ENCODE results near the gene AFF3.

The AFF3 gene

DNA sequence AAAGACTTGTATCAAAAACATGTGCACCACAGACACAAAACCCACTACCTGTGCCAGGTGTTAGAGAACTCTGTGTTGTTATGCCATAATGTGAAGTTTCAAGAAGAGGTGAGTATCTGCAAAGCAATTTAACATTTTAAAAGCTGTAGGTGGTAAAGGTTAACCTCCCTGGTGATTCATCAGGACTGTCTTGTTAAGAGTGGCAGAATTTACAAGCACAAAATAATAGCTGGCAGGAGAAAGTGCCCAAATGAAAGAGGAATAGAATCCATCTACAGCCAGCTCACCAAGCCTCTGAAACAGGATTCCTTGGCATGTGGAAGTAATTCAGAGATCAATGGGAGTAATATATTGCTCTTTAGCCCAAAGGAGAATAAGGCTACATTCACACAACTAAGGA lies 230.7 kb downstream of the AFF3 start:
- Histone ChIP-seq H3K27me3 (ENCODE audit: control insufficient read depth in 5 of 5, insufficient read depth in 4 of 5, low read length in 5 of 5) (no peaks in the 10 kb centered on the region), H3K4me3 (ENCODE audit: low read depth in 1 of 5, low read length in 5 of 5) (no peak overlapping the region), H3K36me3 (ENCODE audit: control insufficient read depth in 5 of 5, insufficient read depth in 5 of 5, low read length in 5 of 5) (no peaks in the 10 kb centered on the region), H3K9ac (ENCODE audit: low read length in 5 of 5) (no peak overlapping the region), H3K9me3 (ENCODE audit: control insufficient read depth in 5 of 5, low read length in 5 of 5) (no peaks in the 10 kb centered on the region), H3K4me1 (ENCODE audit: control insufficient read depth in 5 of 5, insufficient read depth in 5 of 5, low read length in 5 of 5) (no peaks in the 10 kb centered on the region), H3K27ac (ENCODE audit: low read depth, low read length) (no peak overlapping the region)

DNA sequence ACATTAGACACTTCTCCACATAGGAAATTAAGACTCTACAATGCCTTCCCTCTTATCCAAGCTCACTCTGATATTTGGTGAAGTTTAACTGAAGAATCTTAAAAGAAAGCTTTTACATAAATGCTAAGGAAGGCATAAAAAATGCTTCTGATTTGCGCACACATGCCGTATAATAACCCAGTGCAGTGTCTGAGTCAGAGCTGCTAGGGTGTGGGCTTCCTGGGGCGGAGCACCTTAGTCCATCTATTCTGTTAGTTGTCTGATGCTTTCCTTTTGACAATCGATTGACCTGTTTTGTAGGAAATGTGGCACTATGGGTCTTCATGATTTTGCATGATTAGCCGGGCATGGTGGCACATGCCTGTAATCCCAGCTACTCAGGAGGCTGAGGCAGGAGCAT lies 231.5 kb downstream of the AFF3 start:
- H3K36me3 ChIP-seq (ENCODE audit: control insufficient read depth in 5 of 5, insufficient read depth in 5 of 5, low read length in 5 of 5) = no peaks in the 10 kb centered on the region
- H3K27ac ChIP-seq (ENCODE audit: low read depth, low read length) = no peak overlapping the region
- H3K27me3 ChIP-seq (ENCODE audit: control insufficient read depth in 5 of 5, insufficient read depth in 4 of 5, low read length in 5 of 5) = no peaks in the 10 kb centered on the region
- H3K9me3 ChIP-seq (ENCODE audit: control insufficient read depth in 5 of 5, low read length in 5 of 5) = no peaks in the 10 kb centered on the region
- H3K4me1 ChIP-seq (ENCODE audit: control insufficient read depth in 5 of 5, insufficient read depth in 5 of 5, low read length in 5 of 5) = no peaks in the 10 kb centered on the region
- H3K4me3 ChIP-seq (ENCODE audit: low read depth in 1 of 5, low read length in 5 of 5) = no peak overlapping the region
- H3K9ac ChIP-seq (ENCODE audit: low read length in 5 of 5) = no peak overlapping the region

DNA sequence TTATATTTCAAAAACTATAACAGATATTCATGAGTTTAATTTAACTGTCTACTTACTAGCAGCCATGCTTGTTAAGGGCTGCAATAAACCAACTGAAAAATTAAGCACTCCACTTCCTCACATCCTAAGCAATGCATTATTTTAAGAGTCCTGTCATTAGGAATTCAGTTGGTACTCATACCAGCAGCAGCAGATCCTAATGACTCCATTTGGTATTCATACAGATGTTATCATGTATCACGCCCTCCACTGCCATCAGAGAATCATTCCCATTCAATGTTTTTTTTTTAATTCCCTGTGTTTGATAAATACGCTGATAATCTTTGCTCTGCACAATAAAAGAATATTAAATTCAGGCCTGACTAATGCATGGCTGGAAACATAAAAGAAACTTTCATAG lies 236.8 kb downstream of the AFF3 start:
- H3K9ac ChIP-seq (ENCODE audit: low read length in 5 of 5) = no peak overlapping the region
- H3K4me1 ChIP-seq (ENCODE audit: control insufficient read depth in 5 of 5, insufficient read depth in 5 of 5, low read length in 5 of 5) = no peaks in the 10 kb centered on the region
- no peak overlapping the region for H3K4me3 ChIP-seq (ENCODE audit: low read depth in 1 of 5, low read length in 5 of 5)
- no peaks in the 10 kb centered on the region for H3K36me3 ChIP-seq (ENCODE audit: control insufficient read depth in 5 of 5, insufficient read depth in 5 of 5, low read length in 5 of 5)
- no peaks in the 10 kb centered on the region for H3K27me3 ChIP-seq (ENCODE audit: control insufficient read depth in 5 of 5, insufficient read depth in 4 of 5, low read length in 5 of 5)
- no peak overlapping the region for H3K27ac ChIP-seq (ENCODE audit: low read depth, low read length)
- no peaks in the 10 kb centered on the region for H3K9me3 ChIP-seq (ENCODE audit: control insufficient read depth in 5 of 5, low read length in 5 of 5)

DNA sequence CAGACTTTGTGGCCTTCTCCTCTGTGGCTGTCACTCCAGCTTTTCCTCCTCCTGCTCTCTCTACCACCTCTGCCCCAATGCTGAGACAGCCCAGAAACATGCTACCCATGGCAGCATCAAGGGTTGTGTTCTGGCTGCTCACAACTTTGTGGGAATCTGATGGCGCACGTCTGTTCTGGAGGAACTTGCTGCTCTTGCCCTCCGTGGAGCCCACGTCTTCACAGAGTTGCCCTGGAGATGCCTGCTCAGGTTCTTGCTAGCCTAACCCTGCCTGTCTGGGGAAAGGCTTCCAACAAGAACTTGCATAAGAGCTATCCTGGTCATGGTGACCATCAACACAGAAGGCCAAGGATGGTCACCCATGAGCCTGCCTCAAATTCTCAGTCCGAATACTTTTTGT lies 237.4 kb downstream of the AFF3 start:
- Histone ChIP-seq H3K9me3 (ENCODE audit: control insufficient read depth in 5 of 5, low read length in 5 of 5) (no peaks in the 10 kb centered on the region), H3K9ac (ENCODE audit: low read length in 5 of 5) (no peak overlapping the region), H3K27ac (ENCODE audit: low read depth, low read length) (no peak overlapping the region), H3K27me3 (ENCODE audit: control insufficient read depth in 5 of 5, insufficient read depth in 4 of 5, low read length in 5 of 5) (no peaks in the 10 kb centered on the region), H3K4me1 (ENCODE audit: control insufficient read depth in 5 of 5, insufficient read depth in 5 of 5, low read length in 5 of 5) (no peaks in the 10 kb centered on the region), H3K36me3 (ENCODE audit: control insufficient read depth in 5 of 5, insufficient read depth in 5 of 5, low read length in 5 of 5) (no peaks in the 10 kb centered on the region), H3K4me3 (ENCODE audit: low read depth in 1 of 5, low read length in 5 of 5) (no peak overlapping the region)

DNA sequence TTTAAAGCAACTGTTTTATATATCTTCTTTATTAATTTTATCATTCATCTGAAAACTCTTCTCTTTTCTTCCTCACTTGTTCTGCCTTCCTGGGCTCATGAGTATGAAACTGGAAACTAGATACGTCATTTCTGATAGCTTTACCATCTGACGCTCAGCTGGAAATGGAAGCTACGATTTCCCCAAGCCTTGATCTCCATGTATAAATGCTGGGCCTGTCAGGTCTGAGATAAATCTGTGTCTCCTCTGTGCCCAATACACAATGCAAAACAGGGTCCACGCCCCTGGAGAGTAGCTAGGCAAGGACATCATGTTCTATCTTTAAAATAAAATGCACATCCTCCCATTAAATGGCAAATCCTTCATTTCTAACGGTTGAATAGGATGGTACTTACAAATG lies 238.4 kb downstream of the AFF3 start:
- Histone ChIP-seq H3K36me3 (ENCODE audit: control insufficient read depth in 5 of 5, insufficient read depth in 5 of 5, low read length in 5 of 5) (no peaks in the 10 kb centered on the region), H3K9ac (ENCODE audit: low read length in 5 of 5) (no peak overlapping the region), H3K9me3 (ENCODE audit: control insufficient read depth in 5 of 5, low read length in 5 of 5) (no peaks in the 10 kb centered on the region), H3K27ac (ENCODE audit: low read depth, low read length) (no peak overlapping the region), H3K4me3 (ENCODE audit: low read depth in 1 of 5, low read length in 5 of 5) (no peak overlapping the region), H3K4me1 (ENCODE audit: control insufficient read depth in 5 of 5, insufficient read depth in 5 of 5, low read length in 5 of 5) (peaks cover 0 to under 1% (median 0%) of the 10 kb centered on the region in 5 donors), H3K27me3 (ENCODE audit: control insufficient read depth in 5 of 5, insufficient read depth in 4 of 5, low read length in 5 of 5) (no peaks in the 10 kb centered on the region)

DNA sequence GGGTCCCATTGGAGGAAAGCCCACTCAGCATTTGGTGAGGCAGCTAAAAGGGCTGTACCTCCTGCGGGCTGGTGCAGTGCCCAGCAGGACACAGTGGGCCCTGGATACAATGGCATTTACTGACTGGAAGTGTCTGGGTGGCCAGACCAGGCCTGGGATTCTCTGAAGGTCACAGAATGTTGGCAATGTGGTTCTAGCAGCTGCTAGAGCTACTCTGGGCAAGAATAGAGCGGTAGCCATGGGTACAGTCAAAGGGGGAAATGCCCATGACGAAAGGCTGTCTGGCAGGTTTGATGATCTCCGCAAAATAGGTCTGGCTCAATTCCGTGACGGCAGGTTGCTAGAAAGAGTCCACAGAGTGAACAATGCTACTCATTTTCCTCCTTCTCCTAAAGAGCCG lies 241.8 kb downstream of the AFF3 start:
- Histone ChIP-seq H3K27ac (ENCODE audit: low read depth, low read length) (no peak overlapping the region), H3K27me3 (ENCODE audit: control insufficient read depth in 5 of 5, insufficient read depth in 4 of 5, low read length in 5 of 5) (no peaks in the 10 kb centered on the region), H3K36me3 (ENCODE audit: control insufficient read depth in 5 of 5, insufficient read depth in 5 of 5, low read length in 5 of 5) (no peaks in the 10 kb centered on the region), H3K9me3 (ENCODE audit: control insufficient read depth in 5 of 5, low read length in 5 of 5) (no peaks in the 10 kb centered on the region), H3K4me3 (ENCODE audit: low read depth in 1 of 5, low read length in 5 of 5) (no peak overlapping the region), H3K9ac (ENCODE audit: low read length in 5 of 5) (no peak overlapping the region), H3K4me1 (ENCODE audit: control insufficient read depth in 5 of 5, insufficient read depth in 5 of 5, low read length in 5 of 5) (peaks cover 0 to 4% (median 0%) of the 10 kb centered on the region in 5 donors)

DNA sequence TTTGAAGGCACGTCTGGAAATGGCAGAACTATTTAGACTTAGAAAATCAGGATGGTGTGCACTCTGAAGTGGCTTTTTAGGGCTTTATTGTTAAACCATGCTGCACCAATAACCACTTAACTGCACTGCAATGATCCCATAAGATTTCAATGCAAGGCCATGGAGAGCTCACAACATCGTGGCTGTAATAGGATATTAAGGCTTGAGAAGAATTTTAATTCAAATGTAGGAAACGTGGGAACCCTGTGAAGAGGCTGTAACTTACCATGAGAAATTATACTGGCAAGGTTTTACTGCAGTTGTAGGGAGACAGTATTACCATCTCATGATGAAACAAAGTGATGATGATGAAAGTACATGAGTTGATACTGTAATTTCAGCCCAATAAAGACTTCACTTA lies 242.5 kb downstream of the AFF3 start:
- no peaks in the 10 kb centered on the region for H3K9me3 ChIP-seq (ENCODE audit: control insufficient read depth in 5 of 5, low read length in 5 of 5)
- no peaks in the 10 kb centered on the region for H3K27me3 ChIP-seq (ENCODE audit: control insufficient read depth in 5 of 5, insufficient read depth in 4 of 5, low read length in 5 of 5)
- H3K4me1 ChIP-seq (ENCODE audit: control insufficient read depth in 5 of 5, insufficient read depth in 5 of 5, low read length in 5 of 5) = peaks cover 0 to 4% (median 0%) of the 10 kb centered on the region in 5 donors
- H3K36me3 ChIP-seq (ENCODE audit: control insufficient read depth in 5 of 5, insufficient read depth in 5 of 5, low read length in 5 of 5) = no peaks in the 10 kb centered on the region
- no peak overlapping the region for H3K4me3 ChIP-seq (ENCODE audit: low read depth in 1 of 5, low read length in 5 of 5)
- no peak overlapping the region for H3K9ac ChIP-seq (ENCODE audit: low read length in 5 of 5)
- no peak overlapping the region for H3K27ac ChIP-seq (ENCODE audit: low read depth, low read length)

DNA sequence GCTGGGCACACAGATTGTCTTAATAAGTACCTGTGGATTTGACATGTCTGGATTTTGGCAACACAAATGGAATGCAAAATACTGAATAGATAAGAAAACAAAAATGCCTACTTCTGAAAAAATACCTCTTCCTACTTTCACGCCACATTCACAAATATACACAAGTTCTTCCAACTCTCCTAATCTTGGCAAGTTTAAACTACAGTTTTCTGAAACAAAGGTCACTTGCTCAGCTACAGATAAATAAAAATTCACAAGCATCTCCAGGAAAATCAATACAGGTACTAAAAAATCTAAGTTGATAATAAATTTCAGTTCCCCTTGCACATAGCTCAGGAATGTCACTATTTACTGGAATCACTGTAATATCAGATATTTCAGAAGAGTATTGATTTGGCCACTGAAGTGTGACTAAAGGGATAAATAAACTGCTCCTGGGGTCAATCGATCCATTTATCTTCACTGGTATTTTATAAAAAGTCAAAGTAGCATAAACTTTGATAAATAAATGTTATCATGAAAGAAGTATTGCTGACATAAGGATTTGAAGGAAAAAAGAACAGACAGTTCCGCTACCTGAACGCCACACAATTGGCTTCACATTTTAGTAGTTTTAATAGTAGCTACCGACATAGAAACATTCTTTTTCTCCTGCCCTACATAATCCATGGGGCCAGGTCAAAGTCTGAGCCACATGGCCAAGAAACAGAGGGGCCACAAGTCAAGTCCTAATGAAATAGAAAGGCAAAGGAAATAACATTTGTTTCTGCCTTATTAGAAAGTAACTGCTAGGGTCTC lies 243.1 kb downstream of the AFF3 start:
- Histone ChIP-seq H3K36me3 (ENCODE audit: control insufficient read depth in 5 of 5, insufficient read depth in 5 of 5, low read length in 5 of 5) (no peaks in the 10 kb centered on the region), H3K27ac (ENCODE audit: low read depth, low read length) (no peak overlapping the region), H3K27me3 (ENCODE audit: control insufficient read depth in 5 of 5, insufficient read depth in 4 of 5, low read length in 5 of 5) (no peaks in the 10 kb centered on the region), H3K4me1 (ENCODE audit: control insufficient read depth in 5 of 5, insufficient read depth in 5 of 5, low read length in 5 of 5) (peaks cover 0 to 4% (median 0%) of the 10 kb centered on the region in 5 donors), H3K9me3 (ENCODE audit: control insufficient read depth in 5 of 5, low read length in 5 of 5) (no peaks in the 10 kb centered on the region), H3K9ac (ENCODE audit: low read length in 5 of 5) (no peak overlapping the region), H3K4me3 (ENCODE audit: low read depth in 1 of 5, low read length in 5 of 5) (no peak overlapping the region)

DNA sequence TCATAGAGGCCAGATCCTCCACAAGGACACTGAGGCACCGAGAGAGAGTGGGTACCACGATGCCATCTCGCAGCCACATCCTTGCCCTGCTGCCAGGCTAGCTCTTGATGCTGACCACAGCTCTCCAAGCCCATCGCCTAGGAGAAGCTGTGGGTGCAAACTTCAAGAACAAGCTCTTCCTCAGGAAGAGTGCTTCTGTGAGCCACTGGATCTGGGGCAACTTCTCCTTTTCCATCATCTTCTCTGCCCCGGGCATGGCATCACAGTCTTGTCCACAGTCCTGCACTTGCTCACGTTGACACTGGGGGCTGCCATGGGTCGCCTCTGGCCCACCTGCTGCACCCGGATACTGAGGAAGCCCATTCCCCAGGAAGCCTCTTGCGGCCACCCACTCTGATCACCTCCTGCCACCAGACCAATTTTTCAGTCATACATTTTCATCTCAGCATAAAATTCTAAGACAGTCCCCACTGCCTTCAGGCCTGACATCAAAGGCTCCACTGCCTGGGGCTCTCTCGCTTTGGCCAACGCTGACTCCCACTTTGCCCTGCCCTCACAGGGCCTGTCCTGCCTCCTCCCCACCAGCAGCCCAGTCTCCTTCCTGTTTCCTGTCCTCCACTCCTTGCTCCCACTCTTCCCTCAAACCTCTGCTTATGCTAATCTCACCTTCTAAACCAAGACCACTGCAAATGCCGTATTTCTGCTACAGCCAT lies 243.9 kb downstream of the AFF3 start:
- H3K36me3 ChIP-seq (ENCODE audit: control insufficient read depth in 5 of 5, insufficient read depth in 5 of 5, low read length in 5 of 5) = no peaks in the 10 kb centered on the region
- no peak overlapping the region for H3K9ac ChIP-seq (ENCODE audit: low read length in 5 of 5)
- no peak overlapping the region for H3K27ac ChIP-seq (ENCODE audit: low read depth, low read length)
- H3K4me3 ChIP-seq (ENCODE audit: low read depth in 1 of 5, low read length in 5 of 5) = no peak overlapping the region
- H3K27me3 ChIP-seq (ENCODE audit: control insufficient read depth in 5 of 5, insufficient read depth in 4 of 5, low read length in 5 of 5) = no peaks in the 10 kb centered on the region
- H3K9me3 ChIP-seq (ENCODE audit: control insufficient read depth in 5 of 5, low read length in 5 of 5) = no peaks in the 10 kb centered on the region
- peaks cover 0 to 4% (median 0%) of the 10 kb centered on the region in 5 donors for H3K4me1 ChIP-seq (ENCODE audit: control insufficient read depth in 5 of 5, insufficient read depth in 5 of 5, low read length in 5 of 5)

DNA sequence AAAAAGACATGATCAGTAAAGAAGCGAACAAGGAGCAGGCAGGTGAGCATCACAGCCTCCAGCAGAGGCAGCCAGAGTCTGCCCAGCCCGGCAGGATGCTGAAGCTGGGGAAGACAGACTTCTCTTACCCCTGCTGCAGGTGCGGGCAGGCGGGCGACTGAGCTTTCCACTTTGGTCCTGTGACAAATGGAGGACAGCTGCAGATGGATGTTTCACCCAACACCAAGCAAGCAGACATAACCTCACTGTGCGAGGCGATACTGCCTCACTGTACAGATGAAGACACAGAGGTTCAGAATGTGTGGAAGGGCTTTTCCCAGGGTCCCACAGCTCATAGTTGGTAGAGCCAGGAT lies 251.0 kb downstream of the AFF3 start:
- Histone ChIP-seq H3K4me1 (ENCODE audit: control insufficient read depth in 5 of 5, insufficient read depth in 5 of 5, low read length in 5 of 5) (peaks cover 0 to 2% (median 0%) of the 10 kb centered on the region in 5 donors), H3K4me3 (ENCODE audit: low read depth in 1 of 5, low read length in 5 of 5) (no peak overlapping the region), H3K27me3 (ENCODE audit: control insufficient read depth in 5 of 5, insufficient read depth in 4 of 5, low read length in 5 of 5) (no peaks in the 10 kb centered on the region)

More for the DNA sequence above, 251.0 kb downstream of the AFF3 start:
- no peak overlapping the region for H3K9ac ChIP-seq (ENCODE audit: low read length in 5 of 5)
- no peak overlapping the region for H3K27ac ChIP-seq (ENCODE audit: low read depth, low read length)
- no peaks in the 10 kb centered on the region for H3K9me3 ChIP-seq (ENCODE audit: control insufficient read depth in 5 of 5, low read length in 5 of 5)
- no peaks in the 10 kb centered on the region for H3K36me3 ChIP-seq (ENCODE audit: control insufficient read depth in 5 of 5, insufficient read depth in 5 of 5, low read length in 5 of 5)

Measured in subcutaneous abdominal adipose tissue (tissue), 5 donors.